Measurements from ENCODE around the gene BMAL1.

The BMAL1 gene

DNA sequence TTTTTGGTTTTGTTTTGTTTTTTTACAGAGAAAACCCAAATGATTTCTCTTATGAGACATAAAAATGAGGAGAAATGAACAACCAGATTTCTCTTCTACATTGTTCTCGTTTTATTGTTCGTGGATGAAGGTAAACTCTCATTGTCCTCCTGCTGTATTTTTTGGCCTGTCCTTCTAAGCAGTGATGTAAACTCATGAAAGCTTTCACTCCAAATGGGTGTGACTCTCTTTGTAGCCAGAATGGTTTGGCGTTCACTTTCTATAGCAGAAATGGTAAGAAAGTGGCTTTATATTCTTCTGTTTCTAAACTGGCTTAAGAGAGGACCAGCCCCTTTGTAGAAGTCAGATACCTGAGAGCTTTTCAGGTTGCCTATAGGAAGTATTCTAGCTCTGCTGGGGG lies 15.5 kb upstream of the BMAL1 start:
- no peaks in the 10 kb centered on the region for H3K9me3 ChIP-seq (ENCODE audit: insufficient read depth, low read length)
- no peaks in the 10 kb centered on the region for H3K36me3 ChIP-seq (ENCODE audit: low read length)
- H3K9me2 ChIP-seq (replicated peaks; ENCODE audit: insufficient read depth, low read length), result no peaks in the 10 kb centered on the region
- H3K27ac ChIP-seq (ENCODE audit: low read depth, low read length), result no peak overlapping the region
- no peaks in the 10 kb centered on the region for H3K79me2 ChIP-seq (ENCODE audit: insufficient read depth, low read length)
- no peaks in the 10 kb centered on the region for H3K27me3 ChIP-seq (ENCODE audit: low read length)
- no peak overlapping the region for H3K4me3 ChIP-seq (ENCODE audit: insufficient read depth, low read length, poor library complexity, severe bottlenecking)
- TF ChIP-seq, protein P1, sequence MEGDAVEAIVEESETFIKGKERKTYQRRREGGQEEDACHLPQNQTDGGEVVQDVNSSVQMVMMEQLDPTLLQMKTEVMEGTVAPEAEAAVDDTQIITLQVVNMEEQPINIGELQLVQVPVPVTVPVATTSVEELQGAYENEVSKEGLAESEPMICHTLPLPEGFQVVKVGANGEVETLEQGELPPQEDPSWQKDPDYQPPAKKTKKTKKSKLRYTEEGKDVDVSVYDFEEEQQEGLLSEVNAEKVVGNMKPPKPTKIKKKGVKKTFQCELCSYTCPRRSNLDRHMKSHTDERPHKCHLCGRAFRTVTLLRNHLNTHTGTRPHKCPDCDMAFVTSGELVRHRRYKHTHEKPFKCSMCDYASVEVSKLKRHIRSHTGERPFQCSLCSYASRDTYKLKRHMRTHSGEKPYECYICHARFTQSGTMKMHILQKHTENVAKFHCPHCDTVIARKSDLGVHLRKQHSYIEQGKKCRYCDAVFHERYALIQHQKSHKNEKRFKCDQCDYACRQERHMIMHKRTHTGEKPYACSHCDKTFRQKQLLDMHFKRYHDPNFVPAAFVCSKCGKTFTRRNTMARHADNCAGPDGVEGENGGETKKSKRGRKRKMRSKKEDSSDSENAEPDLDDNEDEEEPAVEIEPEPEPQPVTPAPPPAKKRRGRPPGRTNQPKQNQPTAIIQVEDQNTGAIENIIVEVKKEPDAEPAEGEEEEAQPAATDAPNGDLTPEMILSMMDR (IDR thresholded peaks at IDR 0.05; ENCODE audit: insufficient read depth, low read length, poor library complexity, severe bottlenecking), result no peak
- TF ChIP-seq EZH2phosphoT487 (conservative IDR thresholded peaks at IDR 0.05; ENCODE audit: low read length), result no peak
- H2AFZ ChIP-seq (ENCODE audit: low read depth, low read length, severe bottlenecking), result no peak overlapping the region
- no peaks in the 10 kb centered on the region for H4K20me1 ChIP-seq (ENCODE audit: low read depth, low read length)
- no peaks in the 10 kb centered on the region for H3F3A ChIP-seq (ENCODE audit: insufficient read depth)
- no peak overlapping the region for H3K9ac ChIP-seq (ENCODE audit: low read length)
- H3K4me2 ChIP-seq (ENCODE audit: low read depth, low read length, poor library complexity, severe bottlenecking), result no peak overlapping the region

DNA sequence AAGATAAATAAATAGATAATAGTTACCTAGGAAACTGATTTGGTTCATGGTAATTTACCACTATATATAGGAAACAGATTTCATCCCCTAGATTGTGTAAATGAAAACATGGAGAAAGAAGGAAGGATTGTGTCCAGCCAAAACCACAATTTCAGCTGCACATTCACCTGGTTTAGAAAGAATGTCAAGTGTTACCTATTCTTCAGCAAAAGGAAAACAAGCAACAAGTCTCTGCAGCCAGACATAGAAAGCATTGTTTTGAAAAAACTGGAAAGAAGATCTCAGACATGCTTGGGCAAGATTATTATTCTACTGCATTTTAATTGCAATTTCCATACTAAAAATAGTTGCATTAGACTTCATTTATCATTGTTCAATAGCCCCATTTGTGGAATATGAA lies 8.8 kb upstream of the BMAL1 start:
- Histone ChIP-seq H3K9me2 (replicated peaks; ENCODE audit: insufficient read depth, low read length) (no peaks in the 10 kb centered on the region), H3K4me3 (ENCODE audit: insufficient read depth, low read length, poor library complexity, severe bottlenecking) (no peak overlapping the region), H3K9ac (ENCODE audit: low read length) (no peak overlapping the region), H3K36me3 (ENCODE audit: low read length) (no peaks in the 10 kb centered on the region), H3K9me3 (ENCODE audit: insufficient read depth, low read length) (no peaks in the 10 kb centered on the region), H3F3A (ENCODE audit: insufficient read depth) (no peaks in the 10 kb centered on the region), H3K4me2 (ENCODE audit: low read depth, low read length, poor library complexity, severe bottlenecking) (no peak overlapping the region), H3K79me2 (ENCODE audit: insufficient read depth, low read length) (no peaks in the 10 kb centered on the region), H2AFZ (ENCODE audit: low read depth, low read length, severe bottlenecking) (no peak overlapping the region), H4K20me1 (ENCODE audit: low read depth, low read length) (no peaks in the 10 kb centered on the region), H3K27ac (ENCODE audit: low read depth, low read length) (no peak overlapping the region), H3K27me3 (ENCODE audit: low read length) (no peaks in the 10 kb centered on the region)
- TF ChIP-seq, protein P1 (IDR thresholded peaks at IDR 0.05; ENCODE audit: insufficient read depth, low read length, poor library complexity, severe bottlenecking), result no peak
- no peak for TF ChIP-seq EZH2phosphoT487 (conservative IDR thresholded peaks at IDR 0.05; ENCODE audit: low read length)

DNA sequence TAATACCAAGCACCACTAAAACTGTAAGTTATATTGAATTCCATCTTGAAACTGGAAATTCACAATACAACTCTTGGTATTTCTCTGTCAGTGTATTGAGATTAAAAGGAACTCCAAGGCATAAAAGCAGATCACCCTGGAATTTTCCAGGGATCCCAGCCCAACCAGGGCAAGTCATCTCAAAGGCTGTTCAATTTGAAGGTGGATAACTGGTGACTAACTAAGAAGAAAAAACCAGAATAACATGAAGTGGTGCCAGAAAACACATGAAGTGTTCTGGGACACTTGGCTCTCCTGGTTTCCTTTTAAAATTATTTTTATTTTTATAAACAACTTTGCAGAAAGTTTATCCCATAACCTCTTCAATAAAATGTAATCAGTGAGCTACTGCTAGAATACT lies 7.8 kb upstream of the BMAL1 start:
- Histone ChIP-seq H3K9me3 (ENCODE audit: insufficient read depth, low read length) (no peaks in the 10 kb centered on the region), H2AFZ (ENCODE audit: low read depth, low read length, severe bottlenecking) (no peak overlapping the region), H3K27me3 (ENCODE audit: low read length) (no peaks in the 10 kb centered on the region), H3K4me2 (ENCODE audit: low read depth, low read length, poor library complexity, severe bottlenecking) (no peak overlapping the region), H3K4me3 (ENCODE audit: insufficient read depth, low read length, poor library complexity, severe bottlenecking) (no peak overlapping the region), H3K27ac (ENCODE audit: low read depth, low read length) (no peak overlapping the region), H4K20me1 (ENCODE audit: low read depth, low read length) (no peaks in the 10 kb centered on the region), H3F3A (ENCODE audit: insufficient read depth) (no peaks in the 10 kb centered on the region), H3K9ac (ENCODE audit: low read length) (no peak overlapping the region), H3K9me2 (replicated peaks; ENCODE audit: insufficient read depth, low read length) (no peaks in the 10 kb centered on the region), H3K36me3 (ENCODE audit: low read length) (no peaks in the 10 kb centered on the region), H3K79me2 (ENCODE audit: insufficient read depth, low read length) (no peaks in the 10 kb centered on the region)
- TF ChIP-seq EZH2phosphoT487 (conservative IDR thresholded peaks at IDR 0.05; ENCODE audit: low read length), result no peak
- TF ChIP-seq, protein P1 (IDR thresholded peaks at IDR 0.05; ENCODE audit: insufficient read depth, low read length, poor library complexity, severe bottlenecking), result no peak

Measured in SU-DHL-6 (cell line).